Nephron progenitor cell (in vitro differentiated cells): Measurements from ENCODE around the gene GPC5.

Experiments
- DNase-seq: peaks from one replicate; pipeline ENCODE4 v3.0.0; 2021
- H3K27ac Mint-ChIP-seq: 2 replicates; pipeline ENCODE4 v1.8.0; 2021; ENCODE audit warnings: mild to moderate bottlenecking, moderate library complexity, mixed read lengths
- H3K27me3 Mint-ChIP-seq: 2 replicates; pipeline ENCODE4 v1.8.0; 2021; ENCODE audit warnings: mild to moderate bottlenecking, low read depth, mixed read lengths; ENCODE audit not compliant: poor library complexity
- H3K36me3 Mint-ChIP-seq: 2 replicates; pipeline ENCODE4 v1.8.0; 2021; ENCODE audit warnings: low read depth, mixed read lengths
- H3K4me1 Mint-ChIP-seq: 2 replicates; pipeline ENCODE4 v1.8.0; 2021; ENCODE audit warnings: mixed read lengths
- H3K4me3 Mint-ChIP-seq: 2 replicates; pipeline ENCODE4 v1.8.0; 2021; ENCODE audit warnings: mild to moderate bottlenecking, moderate library complexity, mixed read lengths
- H3K9me3 Mint-ChIP-seq: 2 replicates; pipeline ENCODE4 v1.8.0; 2021; ENCODE audit warnings: mild to moderate bottlenecking, moderate library complexity, mixed read lengths
- CTCF ChIP-seq: fragments of 200-600 bp; sonication (generic); IDR thresholded peaks from 2 replicates; pipeline ENCODE4 v1.5.0; 2021; ENCODE audit warnings: antibody characterized with exemption

GPC5 gene

GRCh38 chr13:92547266-92547665 lies 1148.8 kb downstream of the GPC5 start:
- Mint-ChIP-seq H3K36me3 (no peaks in the 10 kb centered on the region), H3K27me3 (peaks cover 4% of the 10 kb centered on the region), H3K9me3 (peaks cover 9% of the 10 kb centered on the region), H3K27ac (no peak overlapping the region), H3K4me1 (no peaks in the 10 kb centered on the region), H3K4me3 (no peak overlapping the region)
- TF ChIP-seq CTCF = no peak
- DNase-seq = no peak

GRCh38 chr13:92549276-92549675 lies 1150.9 kb downstream of the GPC5 start:
- TF ChIP-seq CTCF = no peak
- Mint-ChIP-seq H3K4me1 (no peaks in the 10 kb centered on the region), H3K36me3 (no peaks in the 10 kb centered on the region), H3K4me3 (no peak overlapping the region), H3K27me3 (peaks cover 4% of the 10 kb centered on the region), H3K27ac (no peak overlapping the region), H3K9me3 (peaks cover 9% of the 10 kb centered on the region)
- no peak for DNase-seq

- no peak for DNase-seq
- Mint-ChIP-seq H3K27me3 (peaks cover 2% of the 10 kb centered on the region), H3K4me1 (no peaks in the 10 kb centered on the region), H3K9me3 (no peaks in the 10 kb centered on the region), H3K27ac (no peak overlapping the region), H3K36me3 (no peaks in the 10 kb centered on the region), H3K4me3 (no peak overlapping the region)
- TF ChIP-seq CTCF = no peak
These were observed 1155.2 kb downstream of the GPC5 start for GRCh38 chr13:92553470-92554114.

GRCh38 chr13:92560883-92561282 lies 1162.5 kb downstream of the GPC5 start:
- no peak for TF ChIP-seq CTCF
- H3K4me3 Mint-ChIP-seq = no peak overlapping the region
- H3K27me3 Mint-ChIP-seq = no peaks in the 10 kb centered on the region
- no peak for DNase-seq
- H3K4me1 Mint-ChIP-seq = no peaks in the 10 kb centered on the region
- H3K9me3 Mint-ChIP-seq = no peaks in the 10 kb centered on the region
- H3K27ac Mint-ChIP-seq = no peak overlapping the region
- H3K36me3 Mint-ChIP-seq = no peaks in the 10 kb centered on the region

- no peak for DNase-seq
- TF ChIP-seq CTCF = no peak
- no peaks in the 10 kb centered on the region for H3K36me3 Mint-ChIP-seq
- no peaks in the 10 kb centered on the region for H3K27me3 Mint-ChIP-seq
- H3K4me1 Mint-ChIP-seq = no peaks in the 10 kb centered on the region
- H3K4me3 Mint-ChIP-seq = no peak overlapping the region
- H3K9me3 Mint-ChIP-seq = no peaks in the 10 kb centered on the region
- no peak overlapping the region for H3K27ac Mint-ChIP-seq
These were observed 1166.5 kb downstream of the GPC5 start for GRCh38 chr13:92564942-92565341.

GRCh38 chr13:92566767-92567166 lies 1168.3 kb downstream of the GPC5 start:
- no peak for DNase-seq
- H3K4me1 Mint-ChIP-seq = no peaks in the 10 kb centered on the region
- no peaks in the 10 kb centered on the region for H3K27me3 Mint-ChIP-seq
- H3K4me3 Mint-ChIP-seq = no peak overlapping the region
- no peaks in the 10 kb centered on the region for H3K36me3 Mint-ChIP-seq
- no peak overlapping the region for H3K27ac Mint-ChIP-seq
- no peaks in the 10 kb centered on the region for H3K9me3 Mint-ChIP-seq
- TF ChIP-seq CTCF = no peak
